Activated CD8-positive, alpha-beta memory T cell treated with anti-CD3 and anti-CD28 coated beads for 1 hour (primary cell): ENCODE data around the gene ZNF385C.
A peak's percentile ranks its signal among the peaks of the same experiment; 100 is the strongest.
"Not testable (repeated sequence)": the region's sequence is repeated elsewhere in the genome, so short reads cannot be mapped to it uniquely, and the experiment has no call there.

ENCODE experiments used
- DNase-seq, 2 donors: peaks; one replicate each; pipeline ENCODE4 v3.0.0-alpha.2; 2020; ENCODE audit warnings: low read depth in 1 of 2; ENCODE audit errors: extremely low read depth in 1 of 2

Gene ZNF385C

GRCh38 chr17:42025191-42025579 lies 73.1 kb downstream of the ZNF385C start:
- no peak for DNase-seq

GRCh38 chr17:42023524-42024349 lies 74.5 kb downstream of the ZNF385C start:
- no peak for DNase-seq

- not testable (repeated sequence) for DNase-seq
Measured at GRCh38 chr17:42020845-42021244, 77.4 kb downstream of the ZNF385C start.

- peak; percentile 81 to 89 for DNase-seq
Measured at GRCh38 chr17:42019509-42020404, 78.5 kb downstream of the ZNF385C start, which contains the start of gene NKIRAS2. NKIRAS2 (plus strand) TSS chr17:42020090; CDS start chr17:42021578, 1,488 bp downstream.

- no peak for DNase-seq
Measured at GRCh38 chr17:42018988-42019387, 79.3 kb downstream of the ZNF385C start.

- no peak for DNase-seq
Measured at GRCh38 chr17:42018339-42018738, 79.9 kb downstream of the ZNF385C start.

- no peak for DNase-seq
Measured at GRCh38 chr17:42017866-42018200, 80.4 kb downstream of the ZNF385C start.

- peak; percentile 68 to 79 for DNase-seq
Measured at GRCh38 chr17:42016941-42017865, 81.1 kb downstream of the ZNF385C start, which contains the start of gene DNAJC7. DNAJC7 (minus strand) TSS chr17:42017439; CDS start chr17:42017416, 23 bp downstream.

GRCh38 chr17:42016411-42016831 lies 81.9 kb downstream of the ZNF385C start:
- no peak for DNase-seq

GRCh38 chr17:42013740-42014139 lies 84.5 kb downstream of the ZNF385C start:
- not testable (repeated sequence) for DNase-seq

- not testable (repeated sequence) for DNase-seq
Measured at GRCh38 chr17:42012363-42012762, 85.9 kb downstream of the ZNF385C start.

GRCh38 chr17:42010898-42011516 lies 87.3 kb downstream of the ZNF385C start:
- DNase-seq: no peak

- DNase-seq: not testable (repeated sequence)
Measured at GRCh38 chr17:42010266-42010680, 88.0 kb downstream of the ZNF385C start.

GRCh38 chr17:42009170-42009569 lies 89.1 kb downstream of the ZNF385C start:
- no peak for DNase-seq

GRCh38 chr17:42005166-42005565 lies 93.1 kb downstream of the ZNF385C start:
- DNase-seq: no peak

GRCh38 chr17:42002792-42003301 lies 95.4 kb downstream of the ZNF385C start:
- no peak for DNase-seq

- DNase-seq: no peak
Measured at GRCh38 chr17:42002175-42002791, 96.0 kb downstream of the ZNF385C start.

- DNase-seq: no peak
Measured at GRCh38 chr17:42001729-42002128, 96.5 kb downstream of the ZNF385C start.

GRCh38 chr17:42000413-42001133 lies 97.7 kb downstream of the ZNF385C start:
- no peak for DNase-seq
